Measurements from ENCODE around the gene HS6ST1. TPM values are rescaled to one million over a fixed set of nuclear protein-coding genes. Genes with fewer than 3 reads are reported as not detected.

HS6ST1 gene
- total RNA-seq, 4 donors from 2014 or later, result 44.6 to 63.3 (median 53.5) TPM

- in situ Hi-C loops (cut with MboI; ENCODE audit: low sequenced_read_pairs in 4 of 4), result no loop called here
- Histone ChIP-seq H3K4me1 (no peaks in the 10 kb centered on the region), H3K27ac (no peak overlapping the region), H3K4me3 (no peak overlapping the region), H3K9me3 (no peaks in the 10 kb centered on the region), H3K27me3 (no peaks in the 10 kb centered on the region), H3K36me3 (no peaks in the 10 kb centered on the region)
- ATAC-seq, result no peak
- DNase-seq, result no peak
- TF ChIP-seq, protein P1, sequence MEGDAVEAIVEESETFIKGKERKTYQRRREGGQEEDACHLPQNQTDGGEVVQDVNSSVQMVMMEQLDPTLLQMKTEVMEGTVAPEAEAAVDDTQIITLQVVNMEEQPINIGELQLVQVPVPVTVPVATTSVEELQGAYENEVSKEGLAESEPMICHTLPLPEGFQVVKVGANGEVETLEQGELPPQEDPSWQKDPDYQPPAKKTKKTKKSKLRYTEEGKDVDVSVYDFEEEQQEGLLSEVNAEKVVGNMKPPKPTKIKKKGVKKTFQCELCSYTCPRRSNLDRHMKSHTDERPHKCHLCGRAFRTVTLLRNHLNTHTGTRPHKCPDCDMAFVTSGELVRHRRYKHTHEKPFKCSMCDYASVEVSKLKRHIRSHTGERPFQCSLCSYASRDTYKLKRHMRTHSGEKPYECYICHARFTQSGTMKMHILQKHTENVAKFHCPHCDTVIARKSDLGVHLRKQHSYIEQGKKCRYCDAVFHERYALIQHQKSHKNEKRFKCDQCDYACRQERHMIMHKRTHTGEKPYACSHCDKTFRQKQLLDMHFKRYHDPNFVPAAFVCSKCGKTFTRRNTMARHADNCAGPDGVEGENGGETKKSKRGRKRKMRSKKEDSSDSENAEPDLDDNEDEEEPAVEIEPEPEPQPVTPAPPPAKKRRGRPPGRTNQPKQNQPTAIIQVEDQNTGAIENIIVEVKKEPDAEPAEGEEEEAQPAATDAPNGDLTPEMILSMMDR (IDR thresholded peaks at IDR 0.05 in 4 of 5, conservative IDR thresholded peaks at IDR 0.05 in 1 of 5), result no peak
- TF ChIP-seq POLR2A (IDR thresholded peaks at IDR 0.05), result no peak
- intact Hi-C loops (cut with DNase I; ENCODE audit: low total_unique reads), result no loop called here
Measured at GRCh38 chr2:128356127-128356526, 37.5 kb upstream of the HS6ST1 start.

GRCh38 chr2:128354726-128355470 is 36.2 kb upstream of the HS6ST1 start:
- Histone ChIP-seq H3K36me3 (no peaks in the 10 kb centered on the region), H3K27ac (no peak overlapping the region), H3K4me3 (no peak overlapping the region), H3K27me3 (no peaks in the 10 kb centered on the region), H3K4me1 (no peaks in the 10 kb centered on the region), H3K9me3 (no peaks in the 10 kb centered on the region)
- intact Hi-C loops (cut with DNase I; ENCODE audit: low total_unique reads) (no loop called here), in situ Hi-C loops (cut with MboI; ENCODE audit: low sequenced_read_pairs in 4 of 4) (no loop called here)
- no peak for ATAC-seq
- DNase-seq, result no peak
- TF ChIP-seq, protein P1 (IDR thresholded peaks at IDR 0.05 in 4 of 5, conservative IDR thresholded peaks at IDR 0.05 in 1 of 5), result no peak

DNA sequence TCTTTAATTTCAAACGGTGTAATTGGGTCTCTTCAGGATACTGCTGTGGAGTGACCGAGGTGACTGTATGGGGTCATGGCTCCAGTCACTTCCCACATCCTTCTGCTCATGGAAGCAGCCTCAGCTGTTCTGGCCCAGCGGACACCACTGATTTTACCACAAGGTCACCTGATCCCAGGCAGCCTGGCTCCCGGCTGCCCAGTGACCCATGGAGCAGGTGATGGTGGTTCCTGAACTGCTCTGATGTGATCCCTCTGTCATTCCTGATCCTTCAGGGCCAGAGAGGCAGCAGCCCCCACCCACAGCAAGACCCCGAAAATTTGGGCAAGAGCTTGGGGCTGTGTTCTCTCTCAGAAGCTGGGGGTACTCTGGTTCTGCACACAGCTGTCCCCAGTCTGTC is 35.5 kb upstream of the HS6ST1 start:
- ATAC-seq (no peak), DNase-seq (no peak)
- in situ Hi-C loops (cut with MboI; ENCODE audit: low sequenced_read_pairs in 4 of 4), result no loop called here
- no peak for TF ChIP-seq POLR2A (IDR thresholded peaks at IDR 0.05)
- TF ChIP-seq, protein P1 (IDR thresholded peaks at IDR 0.05 in 4 of 5, conservative IDR thresholded peaks at IDR 0.05 in 1 of 5), result no peak
- Histone ChIP-seq H3K27ac (no peak overlapping the region), H3K27me3 (no peaks in the 10 kb centered on the region), H3K9me3 (no peaks in the 10 kb centered on the region), H3K4me3 (no peak overlapping the region), H3K4me1 (no peaks in the 10 kb centered on the region), H3K36me3 (no peaks in the 10 kb centered on the region)
- intact Hi-C loops (cut with DNase I; ENCODE audit: low total_unique reads), result no loop called here

DNA sequence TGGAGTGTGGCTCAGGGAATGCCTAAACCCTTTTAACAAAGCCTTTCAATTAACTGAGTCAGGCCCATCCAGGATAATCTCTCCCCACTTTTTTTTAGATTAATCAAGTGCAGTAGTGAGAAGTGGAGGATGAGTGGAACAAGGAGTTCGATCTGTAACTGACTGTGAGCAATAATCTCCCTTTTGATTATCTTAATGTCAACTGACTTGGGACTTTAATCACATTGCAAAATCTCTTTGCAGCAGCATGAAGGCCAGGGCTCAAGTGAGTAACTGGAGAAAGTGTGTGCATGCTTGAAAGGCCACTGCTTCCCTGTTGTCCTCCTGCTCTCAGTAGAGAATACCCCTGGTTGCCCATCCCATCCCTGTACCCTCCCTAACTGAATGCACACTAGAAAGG is 32.1 kb upstream of the HS6ST1 start:
- in situ Hi-C loops (cut with MboI; ENCODE audit: low sequenced_read_pairs in 4 of 4) (no loop called here), intact Hi-C loops (cut with DNase I; ENCODE audit: low total_unique reads) (no loop called here)
- no peak overlapping the region for H3K4me3 ChIP-seq
- peaks cover 4 to 6% of the 10 kb centered on the region in 2 donors for H3K4me1 ChIP-seq
- H3K36me3 ChIP-seq, result no peaks in the 10 kb centered on the region
- H3K27me3 ChIP-seq, result no peaks in the 10 kb centered on the region
- TF ChIP-seq, protein P1 (IDR thresholded peaks at IDR 0.05 in 4 of 5, conservative IDR thresholded peaks at IDR 0.05 in 1 of 5), result no peak
- H3K27ac ChIP-seq, result no peak overlapping the region
- ATAC-seq, result no peak
- DNase-seq, result no peak
- H3K9me3 ChIP-seq, result no peaks in the 10 kb centered on the region

- Histone ChIP-seq H3K36me3 (no peaks in the 10 kb centered on the region), H3K4me1 (peaks cover 4 to 6% of the 10 kb centered on the region in 2 donors), H3K4me3 (no peak overlapping the region), H3K9me3 (no peaks in the 10 kb centered on the region), H3K27me3 (no peaks in the 10 kb centered on the region), H3K27ac (no peak overlapping the region)
- ATAC-seq (no peak), DNase-seq (no peak)
- no peak for TF ChIP-seq POLR2A (IDR thresholded peaks at IDR 0.05)
- TF ChIP-seq, protein P1 (IDR thresholded peaks at IDR 0.05 in 4 of 5, conservative IDR thresholded peaks at IDR 0.05 in 1 of 5), result no peak
- in situ Hi-C loops (cut with MboI; ENCODE audit: low sequenced_read_pairs in 4 of 4) (no loop called here), intact Hi-C loops (cut with DNase I; ENCODE audit: low total_unique reads) (no loop called here)
Measured at GRCh38 chr2:128348701-128349100, 30.0 kb upstream of the HS6ST1 start.
